Measurements from ENCODE around the gene LRRC23.

The LRRC23 gene

DNA sequence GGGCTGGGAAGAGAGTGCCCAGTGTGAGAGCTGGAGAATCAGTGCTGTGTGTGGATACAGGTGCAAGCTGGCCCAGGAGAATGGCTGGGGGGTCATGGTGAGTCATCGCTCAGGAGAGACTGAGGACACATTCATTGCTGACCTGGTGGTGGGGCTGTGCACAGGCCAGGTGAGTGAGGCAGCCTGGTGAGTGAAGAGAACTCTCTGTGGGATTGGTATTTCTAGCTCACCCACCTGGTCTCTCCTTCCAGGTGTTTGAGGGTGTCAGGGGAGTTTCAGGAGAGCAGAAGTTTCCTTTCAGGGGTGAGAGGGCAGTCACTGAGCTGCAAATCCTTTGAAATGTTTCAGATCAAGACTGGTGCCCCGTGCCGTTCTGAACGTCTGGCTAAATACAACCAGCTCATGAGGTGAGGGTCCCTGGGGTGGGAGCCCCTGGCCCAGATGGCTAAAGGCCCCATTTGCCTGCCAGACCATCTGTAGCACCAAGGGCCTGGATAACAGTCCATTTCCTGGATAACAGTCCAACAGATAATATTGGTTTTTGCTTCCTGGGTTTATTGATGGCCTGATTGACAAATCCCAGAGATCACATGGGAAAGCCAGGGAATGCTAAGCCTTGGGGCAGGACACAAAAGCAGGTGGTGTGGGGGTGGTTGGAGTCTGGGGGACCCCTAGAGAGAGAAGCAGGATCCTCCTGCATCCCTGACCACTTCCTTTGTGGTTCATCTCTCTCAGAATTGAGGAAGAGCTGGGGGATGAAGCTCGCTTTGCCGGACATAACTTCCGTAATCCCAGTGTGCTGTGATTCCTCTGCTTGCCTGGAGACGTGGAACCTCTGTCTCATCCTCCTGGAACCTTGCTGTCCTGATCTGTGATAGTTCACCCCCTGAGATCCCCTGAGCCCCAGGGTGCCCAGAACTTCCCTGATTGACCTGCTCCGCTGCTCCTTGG lies 17.6 kb downstream of the LRRC23 start:
- no peaks in the 10 kb centered on the region for H3F3A ChIP-seq (ENCODE audit: insufficient read depth, low read length)

DNA sequence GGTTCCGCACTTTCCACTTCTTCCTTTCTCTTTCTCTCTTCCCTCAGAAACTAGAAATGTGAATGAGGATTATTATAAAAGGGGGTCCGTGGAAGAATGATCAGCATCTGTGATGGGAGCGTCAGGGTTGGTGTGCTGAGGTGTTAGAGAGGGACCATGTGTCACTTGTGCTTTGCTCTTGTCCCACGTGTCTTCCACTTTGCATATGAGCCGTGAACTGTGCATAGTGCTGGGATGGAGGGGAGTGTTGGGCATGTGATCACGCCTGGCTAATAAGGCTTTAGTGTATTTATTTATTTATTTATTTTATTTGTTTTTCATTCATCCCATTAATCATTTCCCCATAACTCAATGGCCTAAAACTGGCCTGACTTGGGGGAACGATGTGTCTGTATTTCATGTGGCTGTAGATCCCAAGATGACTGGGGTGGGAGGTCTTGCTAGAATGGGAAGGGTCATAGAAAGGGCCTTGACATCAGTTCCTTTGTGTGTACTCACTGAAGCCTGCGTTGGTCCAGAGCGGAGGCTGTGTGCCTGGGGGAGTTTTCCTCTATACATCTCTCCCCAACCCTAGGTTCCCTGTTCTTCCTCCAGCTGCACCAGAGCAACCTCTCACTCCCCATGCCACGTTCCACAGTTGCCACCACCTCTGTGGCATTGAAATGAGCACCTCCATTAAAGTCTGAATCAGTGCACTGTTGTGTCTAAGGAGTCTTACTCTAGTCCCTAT lies 18.5 kb downstream of the LRRC23 start:
- TF ChIP-seq EZH2 (IDR thresholded peaks at IDR 0.05; ENCODE audit: borderline replicate concordance, low read length): no peak
- TF ChIP-seq, protein P1, sequence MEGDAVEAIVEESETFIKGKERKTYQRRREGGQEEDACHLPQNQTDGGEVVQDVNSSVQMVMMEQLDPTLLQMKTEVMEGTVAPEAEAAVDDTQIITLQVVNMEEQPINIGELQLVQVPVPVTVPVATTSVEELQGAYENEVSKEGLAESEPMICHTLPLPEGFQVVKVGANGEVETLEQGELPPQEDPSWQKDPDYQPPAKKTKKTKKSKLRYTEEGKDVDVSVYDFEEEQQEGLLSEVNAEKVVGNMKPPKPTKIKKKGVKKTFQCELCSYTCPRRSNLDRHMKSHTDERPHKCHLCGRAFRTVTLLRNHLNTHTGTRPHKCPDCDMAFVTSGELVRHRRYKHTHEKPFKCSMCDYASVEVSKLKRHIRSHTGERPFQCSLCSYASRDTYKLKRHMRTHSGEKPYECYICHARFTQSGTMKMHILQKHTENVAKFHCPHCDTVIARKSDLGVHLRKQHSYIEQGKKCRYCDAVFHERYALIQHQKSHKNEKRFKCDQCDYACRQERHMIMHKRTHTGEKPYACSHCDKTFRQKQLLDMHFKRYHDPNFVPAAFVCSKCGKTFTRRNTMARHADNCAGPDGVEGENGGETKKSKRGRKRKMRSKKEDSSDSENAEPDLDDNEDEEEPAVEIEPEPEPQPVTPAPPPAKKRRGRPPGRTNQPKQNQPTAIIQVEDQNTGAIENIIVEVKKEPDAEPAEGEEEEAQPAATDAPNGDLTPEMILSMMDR (IDR thresholded peaks at IDR 0.05; ENCODE audit: low read length): no peak
- no peaks in the 10 kb centered on the region for H3K79me2 ChIP-seq (ENCODE audit: insufficient read depth, low read length)
- H3K9me2 ChIP-seq (ENCODE audit: low read depth, low read length): no peaks in the 10 kb centered on the region
- H3K9me3 ChIP-seq (ENCODE audit: low read length): no peaks in the 10 kb centered on the region
- no peak overlapping the region for H3K9ac ChIP-seq (ENCODE audit: low read length)
- no peak overlapping the region for H3K27ac ChIP-seq (ENCODE audit: low read depth, low read length, poor library complexity, severe bottlenecking)
- H3K4me2 ChIP-seq (ENCODE audit: low read length): 0 out of 2 replicates have a peak overlapping the region, but pooled peaks have one; percentile 20
- no peaks in the 10 kb centered on the region for H3K36me3 ChIP-seq (ENCODE audit: insufficient read depth, low read length)
- H3F3A ChIP-seq (ENCODE audit: insufficient read depth, low read length): no peaks in the 10 kb centered on the region
- H2AFZ ChIP-seq (ENCODE audit: low read length): no peak overlapping the region
- H3K27me3 ChIP-seq (ENCODE audit: insufficient read depth, low read length): peaks cover 15% of the 10 kb centered on the region; the same call in 1 of the 2 replicates
- no peaks in the 10 kb centered on the region for H4K20me1 ChIP-seq (ENCODE audit: insufficient read depth, low read length)
- H3K4me3 ChIP-seq (ENCODE audit: low read depth, low read length, poor library complexity, severe bottlenecking): no peak overlapping the region
- H3K4me1 ChIP-seq (ENCODE audit: insufficient read depth, low read length, severe bottlenecking): peaks cover 15% of the 10 kb centered on the region

More for the DNA sequence above, 17.6 kb downstream of the LRRC23 start:
- Histone ChIP-seq H3K4me2 (ENCODE audit: low read length) (0 out of 2 replicates have a peak overlapping the region, but pooled peaks have one; percentile 20), H3K4me3 (ENCODE audit: low read depth, low read length, poor library complexity, severe bottlenecking) (no peak overlapping the region), H3K9me2 (ENCODE audit: low read depth, low read length) (no peaks in the 10 kb centered on the region), H3K27ac (ENCODE audit: low read depth, low read length, poor library complexity, severe bottlenecking) (no peak overlapping the region), H4K20me1 (ENCODE audit: insufficient read depth, low read length) (no peaks in the 10 kb centered on the region), H2AFZ (ENCODE audit: low read length) (no peak overlapping the region), H3K9ac (ENCODE audit: low read length) (no peak overlapping the region), H3K79me2 (ENCODE audit: insufficient read depth, low read length) (no peaks in the 10 kb centered on the region), H3K4me1 (ENCODE audit: insufficient read depth, low read length, severe bottlenecking) (peaks cover 11% of the 10 kb centered on the region), H3K36me3 (ENCODE audit: insufficient read depth, low read length) (no peaks in the 10 kb centered on the region), H3K27me3 (ENCODE audit: insufficient read depth, low read length) (peaks cover 14% of the 10 kb centered on the region; the same call in 1 of the 2 replicates), H3K9me3 (ENCODE audit: low read length) (no peaks in the 10 kb centered on the region)
- TF ChIP-seq, protein P1 (IDR thresholded peaks at IDR 0.05; ENCODE audit: low read length): no peak; the same call in 1 of the 2 replicates
- TF ChIP-seq EZH2 (IDR thresholded peaks at IDR 0.05; ENCODE audit: borderline replicate concordance, low read length): no peak

DNA sequence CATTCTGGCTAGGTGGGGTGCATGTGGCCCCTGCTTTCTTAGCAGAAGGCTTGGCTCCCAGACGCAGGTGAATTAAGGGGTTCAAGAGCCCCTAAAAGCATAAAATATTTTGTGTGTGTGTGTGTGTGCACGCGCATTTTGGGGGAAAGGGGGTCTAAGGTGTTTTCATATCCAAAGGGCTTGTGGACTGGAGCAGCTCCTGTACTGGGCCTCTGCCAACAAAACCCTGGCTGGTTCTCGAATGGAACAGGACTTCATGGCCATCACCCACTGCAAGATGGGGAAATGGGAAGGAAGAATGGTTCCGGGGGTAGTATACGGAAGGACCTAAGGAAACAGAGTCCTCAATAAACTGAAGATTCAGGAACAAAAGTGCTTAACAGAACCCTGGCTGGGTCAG lies 19.2 kb downstream of the LRRC23 start:
- no peak overlapping the region for H3K27ac ChIP-seq (ENCODE audit: low read depth, low read length, poor library complexity, severe bottlenecking)
- H3K27me3 ChIP-seq (ENCODE audit: insufficient read depth, low read length): peaks cover 15% of the 10 kb centered on the region; the same call in 1 of the 2 replicates
- H3K9me2 ChIP-seq (ENCODE audit: low read depth, low read length): no peaks in the 10 kb centered on the region
- TF ChIP-seq EZH2 (IDR thresholded peaks at IDR 0.05; ENCODE audit: borderline replicate concordance, low read length): no peak
- TF ChIP-seq, protein P1 (IDR thresholded peaks at IDR 0.05; ENCODE audit: low read length): no peak
- H3K9me3 ChIP-seq (ENCODE audit: low read length): no peaks in the 10 kb centered on the region
- H3K79me2 ChIP-seq (ENCODE audit: insufficient read depth, low read length): no peaks in the 10 kb centered on the region
- H3F3A ChIP-seq (ENCODE audit: insufficient read depth, low read length): no peaks in the 10 kb centered on the region
- no peak overlapping the region for H3K9ac ChIP-seq (ENCODE audit: low read length)
- peaks cover 15% of the 10 kb centered on the region for H3K4me1 ChIP-seq (ENCODE audit: insufficient read depth, low read length, severe bottlenecking)
- H4K20me1 ChIP-seq (ENCODE audit: insufficient read depth, low read length): no peaks in the 10 kb centered on the region
- no peak overlapping the region for H2AFZ ChIP-seq (ENCODE audit: low read length)
- no peak overlapping the region for H3K4me3 ChIP-seq (ENCODE audit: low read depth, low read length, poor library complexity, severe bottlenecking)
- H3K4me2 ChIP-seq (ENCODE audit: low read length): no peak overlapping the region
- no peaks in the 10 kb centered on the region for H3K36me3 ChIP-seq (ENCODE audit: insufficient read depth, low read length)
